Measurements from ENCODE around the gene LPIN1.
"Not testable (repeated sequence)": the region's sequence is repeated elsewhere in the genome, so short reads cannot be mapped to it uniquely, and the experiment has no call there.

LPIN1 gene

DNA sequence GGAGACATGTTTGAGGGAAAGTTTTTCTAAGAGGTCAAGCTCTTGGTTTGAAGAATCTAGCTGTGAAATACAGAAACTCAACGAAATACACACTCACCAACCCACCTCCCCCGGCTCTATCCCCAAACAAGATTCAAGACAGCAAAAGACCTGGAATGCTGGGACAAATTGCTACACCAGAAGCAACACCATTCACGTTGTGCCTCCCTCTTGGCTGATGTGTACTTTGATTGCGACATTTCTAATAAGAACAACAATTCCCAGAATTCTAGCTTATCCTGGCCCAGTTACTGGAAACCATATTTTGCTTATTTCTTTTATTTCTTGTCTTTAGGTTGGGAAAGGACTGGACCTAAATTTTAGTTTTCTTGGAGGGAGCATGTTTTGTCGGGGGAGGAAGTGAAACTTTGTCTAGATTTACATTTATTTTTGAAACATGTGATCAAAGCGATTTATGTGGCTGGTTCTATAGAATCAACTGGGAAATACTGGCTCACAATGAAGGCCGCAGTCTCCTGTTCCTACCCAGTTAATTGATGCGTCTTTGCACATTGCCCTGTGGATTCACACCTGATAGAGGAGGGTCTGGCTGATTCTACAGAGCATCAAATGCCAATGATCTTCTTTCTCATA lies 29.6 kb upstream of the LPIN1 start:
- no peak for DNase-seq (ENCODE audit: low read depth in 2 of 2)

DNA sequence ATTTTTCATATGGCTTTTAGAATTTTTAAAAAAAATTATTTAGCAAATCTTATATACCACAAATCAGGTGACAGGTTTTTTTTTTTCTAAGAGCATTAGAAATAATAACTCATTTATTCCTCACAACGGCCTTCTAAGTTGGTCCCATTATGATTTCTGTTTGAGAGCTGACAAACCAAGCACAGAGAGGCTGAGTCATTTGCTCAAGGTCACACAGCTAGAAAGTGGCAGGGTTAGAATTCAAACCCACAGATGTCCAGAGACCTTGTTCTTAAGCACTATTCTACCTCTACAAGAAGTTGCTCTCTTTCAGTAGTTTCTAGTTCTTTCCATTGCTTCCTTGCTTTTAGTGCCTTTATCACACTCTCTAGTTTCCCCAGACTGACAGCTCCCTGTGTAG lies 28.8 kb upstream of the LPIN1 start:
- DNase-seq (ENCODE audit: low read depth in 2 of 2), result no peak

- DNase-seq (ENCODE audit: low read depth in 2 of 2), result no peak
Measured at GRCh38 chr2:11718606-11719005, 27.8 kb upstream of the LPIN1 start.

- DNase-seq (ENCODE audit: low read depth in 2 of 2), result no peak
Measured at GRCh38 chr2:11719230-11719977, 27.0 kb upstream of the LPIN1 start.

GRCh38 chr2:11720752-11721151 lies 25.7 kb upstream of the LPIN1 start:
- no peak for DNase-seq (ENCODE audit: low read depth in 2 of 2)

DNA sequence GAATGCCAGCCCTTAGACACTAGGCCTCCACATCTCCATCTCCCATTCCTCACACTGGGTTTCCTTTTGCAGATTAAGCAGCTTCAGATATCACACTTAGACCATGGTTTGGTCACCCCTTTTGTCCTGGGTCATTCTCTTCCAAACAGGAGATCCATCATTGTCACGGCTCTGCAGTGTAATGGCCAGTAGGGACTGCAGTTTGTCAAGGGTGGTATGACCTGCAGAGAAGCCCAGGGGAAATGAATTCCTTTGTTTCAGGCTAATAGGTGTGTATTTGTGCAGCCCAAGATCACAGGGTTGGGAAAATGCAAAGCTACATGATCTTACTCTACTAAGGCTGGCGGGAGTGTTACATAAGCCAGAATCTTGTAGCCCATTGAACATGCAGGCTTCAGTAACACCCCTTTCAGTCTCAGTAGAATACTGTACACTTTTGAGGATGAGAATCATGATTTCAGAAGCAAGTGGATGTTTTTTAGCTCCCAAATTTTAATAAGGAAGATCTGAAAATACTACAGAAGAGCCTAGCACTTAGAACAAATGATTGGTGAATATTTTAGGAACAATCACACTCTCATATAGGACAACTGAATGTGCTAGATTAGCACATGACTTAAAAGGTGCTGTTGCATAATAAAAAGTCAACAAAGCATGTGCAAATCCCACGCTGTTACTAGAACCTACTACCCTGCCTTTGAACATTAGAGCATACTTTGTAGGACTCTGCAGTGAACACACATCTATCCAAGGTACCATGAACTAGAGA lies 24.0 kb upstream of the LPIN1 start:
- DNase-seq (ENCODE audit: low read depth in 2 of 2), result no peak

DNA sequence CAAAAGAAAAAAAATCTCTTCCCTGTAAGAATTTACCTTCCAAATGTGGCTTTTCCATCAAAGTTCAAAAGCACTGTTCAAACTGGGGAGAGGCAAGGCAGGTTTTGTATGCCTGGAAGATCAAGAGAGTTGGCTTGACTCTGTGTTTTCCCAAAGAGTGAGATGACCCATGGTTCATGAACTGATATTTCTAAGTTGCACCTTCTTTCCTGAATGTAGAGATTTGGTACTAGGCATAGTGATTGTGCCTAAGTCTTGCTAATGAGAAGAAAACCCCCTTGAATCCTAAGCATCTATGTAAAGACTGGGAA lies 23.4 kb upstream of the LPIN1 start:
- DNase-seq (ENCODE audit: low read depth in 2 of 2), result no peak

DNA sequence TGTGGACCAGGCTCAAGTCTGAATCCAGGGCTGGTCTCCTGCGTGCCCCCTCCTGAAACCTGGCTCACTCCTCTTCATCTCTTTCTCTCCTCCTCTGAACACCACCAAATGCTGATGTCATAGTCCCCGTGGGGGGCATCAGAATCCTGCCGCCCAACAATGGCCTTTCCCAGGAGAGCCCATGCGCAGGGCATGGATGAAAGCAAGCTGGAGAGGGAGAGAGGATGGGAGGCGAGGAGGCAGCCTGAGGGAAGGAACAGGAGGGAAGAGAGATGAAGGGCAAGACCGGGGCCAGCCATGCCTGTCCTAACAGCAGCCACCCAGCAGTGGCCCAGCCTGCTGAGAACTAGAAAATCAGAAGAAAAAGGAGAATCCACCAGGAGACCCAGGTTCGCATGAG lies 22.3 kb upstream of the LPIN1 start:
- DNase-seq (ENCODE audit: low read depth in 2 of 2), result no peak

- DNase-seq (ENCODE audit: low read depth in 2 of 2), result no peak
Measured at GRCh38 chr2:11726384-11726783, 20.0 kb upstream of the LPIN1 start.

GRCh38 chr2:11729362-11730212 lies 16.8 kb upstream of the LPIN1 start:
- no peak for DNase-seq (ENCODE audit: low read depth in 2 of 2)

- not testable (repeated sequence) for DNase-seq (ENCODE audit: low read depth in 2 of 2)
Measured at GRCh38 chr2:11731214-11731984, 15.0 kb upstream of the LPIN1 start.

DNA sequence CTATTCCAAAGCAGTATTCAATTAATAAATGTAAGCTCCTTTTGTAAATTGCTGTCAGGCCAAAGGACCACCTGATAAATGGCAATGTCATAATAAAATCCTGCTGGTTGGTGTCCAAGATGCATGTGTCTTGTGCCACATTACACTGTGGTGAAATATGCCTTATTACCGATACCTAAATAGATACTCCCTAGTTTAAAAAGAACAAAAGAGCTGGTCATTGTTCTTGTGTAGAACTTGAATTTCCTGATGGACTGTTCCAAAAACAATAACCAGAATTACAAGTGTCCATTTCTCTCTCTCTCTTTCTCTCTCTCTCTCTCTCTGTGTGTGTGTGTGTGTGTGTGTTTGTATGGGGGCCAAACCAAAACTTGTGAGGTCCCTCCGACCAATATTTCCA lies 13.8 kb upstream of the LPIN1 start:
- DNase-seq (ENCODE audit: low read depth in 2 of 2), result no peak

GRCh38 chr2:11737852-11738251 lies 8.6 kb upstream of the LPIN1 start:
- DNase-seq (ENCODE audit: low read depth in 2 of 2), result not testable (repeated sequence)

GRCh38 chr2:11738589-11739436 lies 7.6 kb upstream of the LPIN1 start:
- DNase-seq (ENCODE audit: low read depth in 2 of 2), result no peak

- DNase-seq (ENCODE audit: low read depth in 2 of 2), result no peak
Measured at GRCh38 chr2:11740723-11741122, 5.7 kb upstream of the LPIN1 start.

GRCh38 chr2:11742317-11742701 lies 4.1 kb upstream of the LPIN1 start:
- no peak for DNase-seq (ENCODE audit: low read depth in 2 of 2)

DNA sequence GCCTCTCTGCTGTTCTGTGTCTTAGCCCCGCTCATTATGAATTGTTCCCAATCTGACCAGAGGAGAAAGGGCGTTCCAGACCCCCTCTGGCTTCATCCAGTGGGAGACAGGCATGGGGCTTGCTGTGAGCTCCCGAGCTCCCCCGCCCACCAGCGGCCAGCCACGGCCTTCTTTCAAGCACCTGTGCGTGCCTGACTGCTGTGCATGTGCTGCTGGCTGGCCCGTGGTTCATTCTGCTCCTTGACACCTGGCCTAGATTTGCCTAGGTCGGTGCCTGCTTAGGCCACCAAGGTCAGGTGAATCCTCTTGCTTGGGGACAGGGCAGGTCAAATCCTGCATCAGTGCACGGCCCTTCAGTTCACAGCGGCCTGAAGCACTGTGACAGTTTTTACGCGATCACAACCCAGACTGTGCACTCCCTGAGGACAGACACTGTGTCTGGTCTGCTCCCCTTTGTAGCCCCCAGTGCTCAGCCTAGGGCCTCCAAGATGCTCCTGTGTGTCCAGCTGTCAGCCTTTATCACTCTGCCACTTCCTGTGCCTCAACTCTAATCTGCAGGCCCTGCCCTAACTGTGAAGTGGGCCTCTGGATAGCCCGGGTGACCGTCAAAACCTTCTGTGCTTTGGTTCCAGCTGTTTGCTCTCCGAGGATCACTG lies 3.6 kb upstream of the LPIN1 start:
- DNase-seq (ENCODE audit: low read depth in 2 of 2), result no peak

DNA sequence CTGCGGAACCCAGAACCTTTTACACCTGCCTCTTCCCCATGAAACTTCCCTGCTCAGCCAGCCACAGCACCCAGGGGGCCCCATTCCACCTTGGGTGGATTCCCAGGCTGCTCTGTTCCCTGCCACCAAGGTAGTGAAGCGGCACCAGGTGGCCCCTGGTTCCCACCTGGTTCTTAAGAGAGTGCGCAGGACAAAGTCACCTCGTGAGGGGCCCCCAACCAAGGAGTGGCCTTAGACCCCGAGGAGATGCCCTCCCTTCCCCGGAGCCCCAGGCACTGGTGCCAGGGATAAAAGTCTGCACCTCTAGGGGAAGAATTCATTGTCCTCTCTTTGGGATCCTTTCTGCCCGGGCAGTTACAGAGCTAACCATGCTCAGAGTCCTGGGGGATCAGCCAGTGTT lies 3.1 kb upstream of the LPIN1 start:
- DNase-seq (ENCODE audit: low read depth in 2 of 2), result no peak

DNA sequence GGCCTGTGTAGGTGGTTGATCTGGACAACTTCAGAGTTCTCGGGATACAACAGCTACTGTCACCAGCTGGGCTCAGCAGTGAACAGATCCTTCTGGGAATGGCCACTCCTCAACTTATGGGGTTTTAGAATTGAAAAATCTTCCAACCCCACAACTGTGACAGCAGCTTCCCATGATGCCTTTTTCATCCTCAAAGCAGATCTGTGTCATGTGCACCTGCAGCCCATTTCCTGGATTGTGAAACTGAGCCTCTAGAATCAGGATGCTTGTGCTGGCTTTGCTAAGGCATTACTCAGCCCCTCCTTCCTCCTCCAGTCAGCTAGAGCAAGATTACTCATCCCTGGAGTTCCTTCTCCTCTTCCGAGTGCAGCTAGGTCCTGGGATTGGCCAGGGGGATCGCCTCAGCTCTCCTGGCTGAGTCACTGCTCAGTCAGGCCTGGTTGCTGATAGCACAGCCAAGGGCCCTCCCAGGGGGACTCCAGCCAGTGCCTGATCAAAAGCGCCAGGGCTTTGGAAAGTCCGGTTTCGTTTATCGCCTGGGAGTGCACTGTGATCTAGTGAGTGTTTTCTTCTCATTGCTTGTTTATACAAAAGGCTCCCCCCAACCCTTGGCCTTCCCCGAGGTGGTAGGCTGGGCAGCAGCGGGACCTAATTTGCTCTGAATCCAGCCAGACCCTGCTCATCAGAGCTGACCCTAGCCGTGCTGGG lies 2.4 kb upstream of the LPIN1 start:
- peak in 1 of 2 donors; percentile 46 for DNase-seq (ENCODE audit: low read depth in 2 of 2)
